ENCODE measurements around the gene AUTS2. TPM values are rescaled to one million over a fixed set of nuclear protein-coding genes. Genes with fewer than 3 reads are reported as not detected.

AUTS2 gene
- total and polyA plus RNA-seq, 10 of the 15 experiments (the other 5 are each of a cell fraction or from before 2014, with no cell fraction given), result 6.4 to 55.6 (median 21.6) TPM

DNA sequence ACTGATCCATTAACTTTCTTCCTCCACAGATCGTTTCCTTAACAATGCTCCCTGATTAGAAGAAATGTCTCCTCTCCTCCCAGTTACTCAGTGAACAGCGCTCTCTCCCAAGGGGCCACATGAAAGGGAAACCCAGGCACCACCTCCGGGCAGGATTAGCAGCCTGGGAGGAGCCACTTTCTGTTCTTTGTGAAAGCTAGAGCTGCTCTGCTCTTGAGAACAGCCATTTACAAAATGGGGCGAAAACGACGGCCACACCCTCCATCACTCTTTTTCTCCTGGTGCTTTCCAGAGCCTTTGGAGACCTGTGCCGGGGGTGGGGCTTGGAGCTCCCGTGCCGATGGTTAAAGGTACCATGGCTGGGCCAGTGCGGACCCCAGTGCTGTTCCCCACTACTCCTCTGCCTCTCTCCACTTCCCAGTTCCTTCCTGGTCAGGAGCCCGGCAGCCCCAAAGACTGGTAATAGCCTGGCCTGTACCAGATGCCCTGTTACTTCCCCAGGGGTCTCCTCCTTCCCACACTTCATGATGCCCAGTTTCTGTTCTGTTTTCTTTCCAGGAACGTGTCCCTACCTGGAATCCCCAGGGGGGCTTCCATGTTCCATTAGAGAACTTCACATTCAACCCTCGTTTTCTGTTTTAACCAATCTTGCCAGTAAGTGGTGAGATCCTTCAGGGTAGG, 1130.7 kb downstream of the AUTS2 start:
- peak; percentile 34 for ATAC-seq
- Histone ChIP-seq H3K4me3 (peak overlapping the region; percentile 13; the same call in 1 of the 2 replicates), H3K27me3 (replicated peaks in 1 of 2; ENCODE audit: control insufficient read depth in 2 of 2, insufficient read depth in 2 of 2, low read length in 1 of 2) (no peaks in the 10 kb centered on the region), H2AFZ (ENCODE audit: control insufficient read depth, low read depth, low read length) (peak overlapping the region; percentile 5; the same call in 1 of the 2 replicates), H4K20me1 (ENCODE audit: control insufficient read depth, insufficient read depth) (no peaks in the 10 kb centered on the region), H3K27ac (ENCODE audit: control insufficient read depth, insufficient read depth) (peak overlapping the region; percentile 89), H3K9ac (ENCODE audit: control insufficient read depth, insufficient read depth, low read length) (peak overlapping the region; percentile 50), H3K79me2 (ENCODE audit: control insufficient read depth, insufficient read depth, low read length) (peaks cover 60% of the 10 kb centered on the region), H3K9me3 (replicated peaks; ENCODE audit: control insufficient read depth, insufficient read depth, low read length) (peaks cover 7% of the 10 kb centered on the region; the same call in 2 of the 3 replicates), H3K4me1 (ENCODE audit: control insufficient read depth, insufficient read depth, low read length) (peaks cover 37% of the 10 kb centered on the region), H3K36me3 (ENCODE audit: control insufficient read depth in 2 of 2, insufficient read depth in 2 of 2, low read length in 1 of 2) (no peaks in the 10 kb centered on the region; a peak in 2 of 4 replicates), H3K4me2 (ENCODE audit: control insufficient read depth, insufficient read depth) (peak overlapping the region; percentile 61)
- in situ Hi-C loops (cut with MboI), result loop anchor here (5.0 kb wide), 1 partner anchor 33 kb away; no protein-coding TSS in a partner anchor
- POLR2A ChIA-PET, result interaction anchor here (1.1 to 1.3 kb wide), 3 partner anchors 30 to 35 kb away, joined by 3 to 4 read pairs (median 3); no protein-coding TSS in a partner anchor
- BruUV-seq (replicated peaks), result no TSS peak
- FAIRE-seq, result no peak
- intact Hi-C loops (cut with micrococcal nuclease; ENCODE audit: unreplicated experiment), result no loop called here
- 53% methylated on average over 13 of the region's 13 CpGs for WGBS (ENCODE audit: insufficient coverage, insufficient replicate concordance, low lambda C conversion rate, missing lambda C conversion rate)
- SMC1A ChIA-PET (ENCODE audit: uncharacterized antibody, unreplicated experiment), result interaction anchor here (0.8 to 2.4 kb wide), 8 partner anchors 14 to 50 kb away, joined by 3 to 11 read pairs (median 4); no protein-coding TSS in a partner anchor
- CTCF ChIA-PET, result interaction anchor here (0.8 to 1.3 kb wide), 4 partner anchors 9 to 21 kb away, joined by 3 to 5 read pairs (median 4); no protein-coding TSS in a partner anchor
- DNase-seq (ENCODE audit: low read depth, low spot score), result no peak
- RAD21 ChIA-PET (ENCODE audit: unreplicated experiment), result interaction anchor here (0.5 to 2.9 kb wide), 8 partner anchors 9 to 49 kb away, joined by 3 to 11 read pairs (median 4); no protein-coding TSS in a partner anchor
- TF ChIP-seq YY1 (IDR thresholded peaks at IDR 0.05; ENCODE audit: low read depth, low read length) (peak; percentile 81), SPI1 (IDR thresholded peaks at IDR 0.05; ENCODE audit: borderline replicate concordance, insufficient read depth, low read depth, low read length) (0 out of 2 replicates have a peak, but pooled peaks have one; percentile 41), NFYB (IDR thresholded peaks at IDR 0.05; ENCODE audit: insufficient read depth, low read depth, low read length) (no peak), EED (IDR thresholded peaks at IDR 0.05; ENCODE audit: low read depth) (peak; percentile 73; the same call in 1 of the 2 replicates), E2F4 (IDR thresholded peaks at IDR 0.05; ENCODE audit: low read depth, low read length) (no peak), STAT3 (IDR thresholded peaks at IDR 0.05; ENCODE audit: low read depth, low read length) (no peak), PAX8 (IDR thresholded peaks at IDR 0.05) (no peak), ZZZ3 (IDR thresholded peaks at IDR 0.05; ENCODE audit: control insufficient read depth, insufficient read length, low read depth) (no peak), RAD51 (IDR thresholded peaks at IDR 0.05) (no peak), RELB (IDR thresholded peaks at IDR 0.05; ENCODE audit: low read depth) (peak; percentile 63; the same call in 1 of the 2 replicates), SREBF2 (IDR thresholded peaks at IDR 0.05; ENCODE audit: low read length) (no peak), PML (IDR thresholded peaks at IDR 0.05; ENCODE audit: low read length) (no peak)
- TF ChIP-seq, protein P1, sequence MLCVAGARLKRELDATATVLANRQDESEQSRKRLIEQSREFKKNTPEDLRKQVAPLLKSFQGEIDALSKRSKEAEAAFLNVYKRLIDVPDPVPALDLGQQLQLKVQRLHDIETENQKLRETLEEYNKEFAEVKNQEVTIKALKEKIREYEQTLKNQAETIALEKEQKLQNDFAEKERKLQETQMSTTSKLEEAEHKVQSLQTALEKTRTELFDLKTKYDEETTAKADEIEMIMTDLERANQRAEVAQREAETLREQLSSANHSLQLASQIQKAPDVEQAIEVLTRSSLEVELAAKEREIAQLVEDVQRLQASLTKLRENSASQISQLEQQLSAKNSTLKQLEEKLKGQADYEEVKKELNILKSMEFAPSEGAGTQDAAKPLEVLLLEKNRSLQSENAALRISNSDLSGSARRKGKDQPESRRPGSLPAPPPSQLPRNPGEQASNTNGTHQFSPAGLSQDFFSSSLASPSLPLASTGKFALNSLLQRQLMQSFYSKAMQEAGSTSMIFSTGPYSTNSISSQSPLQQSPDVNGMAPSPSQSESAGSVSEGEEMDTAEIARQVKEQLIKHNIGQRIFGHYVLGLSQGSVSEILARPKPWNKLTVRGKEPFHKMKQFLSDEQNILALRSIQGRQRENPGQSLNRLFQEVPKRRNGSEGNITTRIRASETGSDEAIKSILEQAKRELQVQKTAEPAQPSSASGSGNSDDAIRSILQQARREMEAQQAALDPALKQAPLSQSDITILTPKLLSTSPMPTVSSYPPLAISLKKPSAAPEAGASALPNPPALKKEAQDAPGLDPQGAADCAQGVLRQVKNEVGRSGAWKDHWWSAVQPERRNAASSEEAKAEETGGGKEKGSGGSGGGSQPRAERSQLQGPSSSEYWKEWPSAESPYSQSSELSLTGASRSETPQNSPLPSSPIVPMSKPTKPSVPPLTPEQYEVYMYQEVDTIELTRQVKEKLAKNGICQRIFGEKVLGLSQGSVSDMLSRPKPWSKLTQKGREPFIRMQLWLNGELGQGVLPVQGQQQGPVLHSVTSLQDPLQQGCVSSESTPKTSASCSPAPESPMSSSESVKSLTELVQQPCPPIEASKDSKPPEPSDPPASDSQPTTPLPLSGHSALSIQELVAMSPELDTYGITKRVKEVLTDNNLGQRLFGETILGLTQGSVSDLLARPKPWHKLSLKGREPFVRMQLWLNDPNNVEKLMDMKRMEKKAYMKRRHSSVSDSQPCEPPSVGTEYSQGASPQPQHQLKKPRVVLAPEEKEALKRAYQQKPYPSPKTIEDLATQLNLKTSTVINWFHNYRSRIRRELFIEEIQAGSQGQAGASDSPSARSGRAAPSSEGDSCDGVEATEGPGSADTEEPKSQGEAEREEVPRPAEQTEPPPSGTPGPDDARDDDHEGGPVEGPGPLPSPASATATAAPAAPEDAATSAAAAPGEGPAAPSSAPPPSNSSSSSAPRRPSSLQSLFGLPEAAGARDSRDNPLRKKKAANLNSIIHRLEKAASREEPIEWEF (IDR thresholded peaks at IDR 0.05; ENCODE audit: insufficient replicate concordance, low read depth, low read length), result peak; percentile 28

All from GM12878 (cell line).